Caco-2 (cell line): ENCODE data around the gene CNKSR3. TPM values are rescaled to one million over a fixed set of nuclear protein-coding genes. Genes with fewer than 3 reads are reported as not detected.

ENCODE experiments used
- BruUV-seq: library from RNA; stranded (reverse); fragments of 400-500 nt; replicated peaks from 2 replicates; lab custom pipeline; 2021; lab: Mats Ljungman, UMichigan
- CTCF ChIA-PET: fragments of 300-600 bp; sonication (Branson Sonifier 250); formaldehyde crosslinking; loops from one replicate; lab custom pipeline; 2022; ENCODE audit warnings: antibody characterized with exemption; lab: Charles Lee
- POLR2A ChIA-PET: fragments of 300-600 bp; sonication (Branson Sonifier 250); formaldehyde crosslinking; loops from one replicate; lab custom pipeline; 2022; ENCODE audit warnings: antibody characterized with exemption; lab: Charles Lee
- DNase-seq, 2 experiments: peaks; one replicate each; pipeline versions ENCODE4 v3.0.0 to v3.0.0-alpha.2; 2020 to 2022
- H3K27me3 ChIP-seq: replicated peaks from 2 replicates; pipeline ENCODE4 v1.6.0; 2011; ENCODE audit warnings: low read length; ENCODE audit not compliant: control insufficient read depth, insufficient read depth
- H3K36me3 ChIP-seq: 2 replicates; pipeline ENCODE4 v1.5.1; 2011; ENCODE audit warnings: low read length; ENCODE audit not compliant: control insufficient read depth, insufficient read depth
- H3K4me1 ChIP-seq: fragments of 250-450 bp; sonication (Bioruptor Pico); 2 replicates; pipeline ENCODE4 v1.5.1; 2020; ENCODE audit warnings: mild to moderate bottlenecking
- H3K4me3 ChIP-seq: 2 replicates; pipeline ENCODE4 v1.5.1; 2011; ENCODE audit warnings: low read depth, mild to moderate bottlenecking, control low read depth, low read length
- H3K9me3 ChIP-seq: fragments of 250-450 bp; sonication (Bioruptor Pico); 2 replicates; pipeline ENCODE4 v1.5.1; 2020; ENCODE audit warnings: mild to moderate bottlenecking, moderate library complexity
- H3K27ac Mint-ChIP-seq: one replicate; pipeline ENCODE4 v1.8.0; 2022; ENCODE audit warnings: mixed read lengths; ENCODE audit not compliant: unreplicated experiment
- H3K27me3 Mint-ChIP-seq: one replicate; pipeline ENCODE4 v1.8.0; 2022; ENCODE audit warnings: mixed read lengths; ENCODE audit not compliant: insufficient read depth, unreplicated experiment
- H3K36me3 Mint-ChIP-seq: one replicate; pipeline ENCODE4 v1.8.0; 2022; ENCODE audit warnings: mild to moderate bottlenecking, mixed read lengths; ENCODE audit not compliant: insufficient read depth, unreplicated experiment
- H3K4me1 Mint-ChIP-seq: one replicate; pipeline ENCODE4 v1.8.0; 2022; ENCODE audit warnings: low read depth, mixed read lengths; ENCODE audit not compliant: unreplicated experiment
- H3K4me3 Mint-ChIP-seq: one replicate; pipeline ENCODE4 v1.8.0; 2022; ENCODE audit warnings: mild to moderate bottlenecking, moderate library complexity, mixed read lengths; ENCODE audit not compliant: unreplicated experiment
- H3K9me3 Mint-ChIP-seq: one replicate; pipeline ENCODE4 v1.8.0; 2022; ENCODE audit warnings: mixed read lengths; ENCODE audit not compliant: unreplicated experiment
- CTCF ChIP-seq, 2 experiments: fragments of 200-600 bp in 1 of 2; IDR thresholded peaks; 1 replicate in 1 of 2; 2 replicates in 1 of 2; pipeline versions ENCODE4 v1.5.1 to v1.8.0; 2011 to 2022; ENCODE audit warnings: antibody characterized with exemption in 1 of 2, control low read depth in 1 of 2, inconsistent platforms in 1 of 2, low read depth in 1 of 2, low read length in 1 of 2, mild to moderate bottlenecking in 1 of 2, moderate library complexity in 1 of 2; ENCODE audit not compliant: insufficient read depth in 1 of 2, severe bottlenecking in 1 of 2, unreplicated experiment in 1 of 2
- intact Hi-C: fragments of 100-400 bp; cut with micrococcal nuclease; formaldehyde crosslinking; loops from one replicate; pipeline ENCODE4 v1.10.0; 2022; ENCODE audit not compliant: unreplicated experiment
- total RNA-seq: library from RNA; stranded (reverse); gene quantifications from 2 replicates; pipeline ENCODE4 v1.2.3, GENCODE V29; 2022

Gene CNKSR3
- total RNA-seq, 1 experiment from 2014 or later, result 33.1 TPM

DNA sequence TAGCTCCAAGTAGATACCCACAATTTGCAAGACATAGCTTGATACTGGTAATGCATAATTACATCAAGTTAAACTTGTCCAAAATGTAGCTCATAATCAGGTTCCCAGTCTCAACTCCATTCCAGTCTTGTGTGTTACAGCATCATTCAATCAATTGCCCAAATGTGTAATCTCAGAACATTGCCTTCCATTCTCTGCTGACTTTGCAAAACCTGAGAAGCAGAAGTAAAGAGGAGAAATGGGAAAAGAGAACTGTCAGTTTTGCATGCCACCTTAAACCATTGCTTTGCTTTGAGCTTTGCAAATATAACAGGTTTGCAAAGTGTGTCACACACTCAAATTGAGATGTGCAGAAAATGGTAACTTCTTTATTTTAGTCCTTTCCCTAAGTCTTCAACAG lies 40.3 kb upstream of the CNKSR3 start:
- intact Hi-C loops, result no loop called here
- DNase-seq, result no peak
- H3K36me3 Mint-ChIP-seq, result no peaks in the 10 kb centered on the region
- no peak overlapping the region for H3K4me3 Mint-ChIP-seq
- CTCF ChIA-PET, result no interaction called here
- no TSS peak for BruUV-seq
- POLR2A ChIA-PET, result no interaction called here
- H3K27ac Mint-ChIP-seq, result no peak overlapping the region
- no peaks in the 10 kb centered on the region for H3K9me3 ChIP-seq
- peaks cover 12% of the 10 kb centered on the region for H3K4me1 ChIP-seq
- no peaks in the 10 kb centered on the region for H3K36me3 ChIP-seq
- H3K4me1 Mint-ChIP-seq, result peaks cover 5% of the 10 kb centered on the region
- H3K4me3 ChIP-seq, result no peak overlapping the region
- H3K9me3 Mint-ChIP-seq, result peaks cover 8% of the 10 kb centered on the region
- TF ChIP-seq CTCF (IDR thresholded peaks at IDR 0.05; ENCODE audit: insufficient read depth in 1 of 2, low read depth in 1 of 2, low read length in 1 of 2, severe bottlenecking in 1 of 2, unreplicated experiment in 1 of 2), result no peak
- H3K27me3 Mint-ChIP-seq, result no peaks in the 10 kb centered on the region
- no peaks in the 10 kb centered on the region for H3K27me3 ChIP-seq

DNA sequence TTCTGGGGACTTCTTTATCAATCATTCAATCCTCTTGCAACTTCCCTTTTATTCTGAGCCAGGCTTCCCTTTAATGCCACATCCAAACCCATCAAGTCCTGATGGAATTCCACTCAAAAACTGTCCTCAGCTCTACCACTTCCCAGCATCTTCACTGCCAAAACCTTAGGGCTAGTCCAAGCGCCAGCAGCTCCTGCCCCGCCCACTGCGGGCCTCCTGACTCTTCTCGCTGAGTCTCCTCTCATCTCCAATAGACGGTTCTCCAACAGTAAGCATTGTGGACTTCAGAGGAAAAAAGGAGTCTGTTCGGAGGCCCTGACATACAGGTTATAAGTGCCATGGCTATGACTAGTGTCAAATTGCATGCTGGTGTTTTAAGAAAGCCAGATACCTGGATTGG lies 38.7 kb upstream of the CNKSR3 start:
- Histone ChIP-seq H3K36me3 (no peaks in the 10 kb centered on the region), H3K4me3 (no peak overlapping the region), H3K9me3 (no peaks in the 10 kb centered on the region), H3K27me3 (no peaks in the 10 kb centered on the region), H3K4me1 (no peaks in the 10 kb centered on the region)
- intact Hi-C loops, result no loop called here
- DNase-seq, result no peak
- no TSS peak for BruUV-seq
- POLR2A ChIA-PET, result no interaction called here
- Mint-ChIP-seq H3K27me3 (no peaks in the 10 kb centered on the region), H3K27ac (no peak overlapping the region), H3K4me1 (peaks cover 5% of the 10 kb centered on the region), H3K4me3 (no peak overlapping the region), H3K9me3 (peaks cover 8% of the 10 kb centered on the region), H3K36me3 (no peaks in the 10 kb centered on the region)
- TF ChIP-seq CTCF (IDR thresholded peaks at IDR 0.05; ENCODE audit: insufficient read depth in 1 of 2, low read depth in 1 of 2, low read length in 1 of 2, severe bottlenecking in 1 of 2, unreplicated experiment in 1 of 2), result no peak
- CTCF ChIA-PET, result no interaction called here

DNA sequence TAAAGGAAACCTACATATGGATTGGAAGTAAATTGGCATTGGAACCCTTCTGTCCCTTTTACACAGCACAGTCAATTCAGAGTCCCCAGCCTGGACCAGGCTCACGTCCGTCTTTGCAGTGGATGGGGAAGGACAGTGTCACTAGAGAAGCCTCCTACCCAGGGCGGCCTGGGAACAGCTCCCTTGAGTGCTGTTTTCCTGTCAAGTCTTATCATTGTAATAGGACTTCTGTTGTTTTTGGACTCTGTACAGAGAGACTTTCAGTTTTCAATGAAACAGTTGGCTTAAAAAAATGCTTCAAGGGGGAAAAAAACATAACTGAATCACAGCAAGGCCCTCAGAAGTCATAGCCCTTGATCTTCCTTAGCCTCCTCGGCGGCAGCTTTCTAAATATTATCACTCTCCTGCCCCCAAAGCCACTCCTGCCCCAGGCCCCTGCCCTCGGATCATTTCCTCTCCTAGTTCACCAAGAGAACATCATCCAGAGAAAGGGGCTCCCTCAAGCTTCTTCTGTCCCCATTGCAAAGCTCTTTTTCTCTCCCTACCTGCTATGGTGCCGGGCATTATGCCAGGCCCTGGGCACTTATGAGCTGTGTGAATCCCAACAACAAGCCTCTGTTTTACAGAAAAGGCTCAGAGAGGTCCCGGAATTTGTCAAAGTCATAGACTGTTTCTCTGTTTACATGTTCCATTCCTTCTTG lies 37.8 kb upstream of the CNKSR3 start:
- H3K27ac Mint-ChIP-seq, result no peak overlapping the region
- TF ChIP-seq CTCF (IDR thresholded peaks at IDR 0.05; ENCODE audit: insufficient read depth in 1 of 2, low read depth in 1 of 2, low read length in 1 of 2, severe bottlenecking in 1 of 2, unreplicated experiment in 1 of 2), result no peak
- H3K36me3 Mint-ChIP-seq, result no peaks in the 10 kb centered on the region
- peaks cover 6% of the 10 kb centered on the region for H3K9me3 Mint-ChIP-seq
- DNase-seq, result no peak
- Histone ChIP-seq H3K4me1 (no peaks in the 10 kb centered on the region), H3K27me3 (no peaks in the 10 kb centered on the region), H3K9me3 (no peaks in the 10 kb centered on the region), H3K36me3 (no peaks in the 10 kb centered on the region), H3K4me3 (no peak overlapping the region)
- H3K4me3 Mint-ChIP-seq, result no peak overlapping the region
- no TSS peak for BruUV-seq
- no peaks in the 10 kb centered on the region for H3K27me3 Mint-ChIP-seq
- CTCF ChIA-PET, result interaction anchor here (0.7 kb wide), 1 partner anchor 216 kb away, joined by 4 read pairs; no protein-coding TSS in a partner anchor
- intact Hi-C loops, result no loop called here
- POLR2A ChIA-PET, result interaction anchor here (0.6 kb wide), 1 partner anchor 75 kb away, joined by 3 read pairs; no protein-coding TSS in a partner anchor
- H3K4me1 Mint-ChIP-seq, result peaks cover 5% of the 10 kb centered on the region
